PC-3 (cell line): ENCODE results near the gene AHCYL2. TPM values are rescaled to one million over a fixed set of nuclear protein-coding genes. Genes with fewer than 3 reads are reported as not detected.
"Not testable (repeated sequence)": the region's sequence is repeated elsewhere in the genome, so short reads cannot be mapped to it uniquely, and the experiment has no call there.

Source experiments
- ATAC-seq: fragments of 200-7000 bp; cut with Tn5 transposase; 2 replicates; pipeline ENCODE4 v1.9.1; 2020; ENCODE audit warnings: mild to moderate bottlenecking, moderate library complexity
- BruUV-seq: library from RNA; stranded (reverse); fragments of 400-500 nt; replicated peaks from 2 replicates; lab custom pipeline; 2021; lab: Mats Ljungman, UMichigan
- CTCF ChIA-PET: fragments of 300-600 bp; sonication (Branson Sonifier 250); formaldehyde crosslinking; loops from one replicate; lab custom pipeline; 2022; ENCODE audit warnings: antibody characterized with exemption; lab: Charles Lee
- POLR2A ChIA-PET: fragments of 300-600 bp; sonication (Branson Sonifier 250); formaldehyde crosslinking; loops from one replicate; lab custom pipeline; 2022; ENCODE audit warnings: antibody characterized with exemption; ENCODE audit not compliant: unreplicated experiment; lab: Charles Lee
- DNase-seq: peaks from one replicate; pipeline ENCODE4 v3.0.0-alpha.2; 2015
- H2AFZ ChIP-seq: fragments of 300-600 bp; sonication (generic); 2 replicates; pipeline ENCODE4 v1.6.0; 2016; ENCODE audit warnings: antibody characterized with exemption, low read length
- H3F3A ChIP-seq: fragments of 300-600 bp; sonication (generic); one replicate; pipeline ENCODE4 v1.6.0; 2017; ENCODE audit warnings: antibody characterized with exemption, low read length, control low read depth, mild to moderate bottlenecking; ENCODE audit not compliant: unreplicated experiment
- H3K27ac ChIP-seq: fragments of 300-600 bp; sonication (generic); 2 replicates; pipeline ENCODE4 v1.5.1; 2016; ENCODE audit warnings: mild to moderate bottlenecking, low read length
- H3K27me3 ChIP-seq: fragments of 300-600 bp; sonication (generic); 2 replicates; pipeline ENCODE4 v1.6.1; 2016; ENCODE audit warnings: low read length, mixed read lengths
- H3K36me3 ChIP-seq: fragments of 300-600 bp; sonication (generic); 2 replicates; pipeline ENCODE4 v1.6.1; 2016; ENCODE audit warnings: low read depth, mixed run types, low read length, mixed read lengths
- H3K4me1 ChIP-seq: fragments of 300-600 bp; sonication (generic); 2 replicates; pipeline ENCODE4 v1.5.1; 2016; ENCODE audit warnings: low read length; ENCODE audit not compliant: insufficient read depth
- H3K4me2 ChIP-seq: fragments of 300-600 bp; sonication (generic); 2 replicates; pipeline ENCODE4 v1.6.0; 2016; ENCODE audit warnings: low read length
- H3K4me3 ChIP-seq: fragments of 300-600 bp; sonication (generic); 2 replicates; pipeline ENCODE4 v1.5.1; 2016; ENCODE audit warnings: mild to moderate bottlenecking, low read length, mixed read lengths
- H3K79me2 ChIP-seq: fragments of 300-600 bp; sonication (generic); 2 replicates; pipeline ENCODE4 v1.6.1; 2017; ENCODE audit warnings: low read length, mixed read lengths
- H3K9ac ChIP-seq: fragments of 300-600 bp; sonication (generic); 2 replicates; pipeline ENCODE4 v1.6.0; 2016; ENCODE audit warnings: mild to moderate bottlenecking, low read length
- H3K9me2 ChIP-seq: fragments of 300-600 bp; sonication (generic); replicated peaks from 2 replicates; pipeline ENCODE4 v1.6.1; 2016; ENCODE audit warnings: mixed run types, low read length, mixed read lengths
- H3K9me3 ChIP-seq: fragments of 300-600 bp; sonication (generic); 2 replicates; pipeline ENCODE4 v1.6.1; 2016; ENCODE audit warnings: low read length, mixed read lengths
- H4K20me1 ChIP-seq: fragments of 300-600 bp; sonication (generic); 2 replicates; pipeline ENCODE4 v1.6.1; 2016; ENCODE audit warnings: low read length, mixed read lengths
- EZH2 ChIP-seq: fragments of 300-600 bp; sonication (generic); IDR thresholded peaks from one replicate; pipeline ENCODE4 v1.6.1; 2017; ENCODE audit warnings: antibody characterized with exemption, mild to moderate bottlenecking, low read length; ENCODE audit not compliant: unreplicated experiment
- EZH2phosphoT487 ChIP-seq: fragments of 300-600 bp; sonication (generic); IDR thresholded peaks from 2 replicates; pipeline ENCODE4 v1.6.1; 2018; ENCODE audit warnings: mild to moderate bottlenecking, antibody characterized with exemption, low read length, borderline replicate concordance
- intact Hi-C: fragments of 100-400 bp; cut with micrococcal nuclease; formaldehyde crosslinking; loops from 2 replicates; pipeline ENCODE4 v1.9.0; 2023
- total RNA-seq: library from RNA; depleted of rRNA; stranded (reverse); fragments of >200 nt; gene quantifications from 2 replicates; pipeline ENCODE4 v1.2.3, GENCODE V29; 2014
- TF ChIP-seq, protein P1 (sequence below): fragments of 300-600 bp; sonication (generic); conservative IDR thresholded peaks from 2 replicates; pipeline ENCODE4 v1.5.1; 2017; ENCODE audit warnings: antibody characterized with exemption, low read depth, mild to moderate bottlenecking, low read length

The AHCYL2 gene
- total RNA-seq, 1 experiment from 2014 or later = 9.2 TPM

DNA sequence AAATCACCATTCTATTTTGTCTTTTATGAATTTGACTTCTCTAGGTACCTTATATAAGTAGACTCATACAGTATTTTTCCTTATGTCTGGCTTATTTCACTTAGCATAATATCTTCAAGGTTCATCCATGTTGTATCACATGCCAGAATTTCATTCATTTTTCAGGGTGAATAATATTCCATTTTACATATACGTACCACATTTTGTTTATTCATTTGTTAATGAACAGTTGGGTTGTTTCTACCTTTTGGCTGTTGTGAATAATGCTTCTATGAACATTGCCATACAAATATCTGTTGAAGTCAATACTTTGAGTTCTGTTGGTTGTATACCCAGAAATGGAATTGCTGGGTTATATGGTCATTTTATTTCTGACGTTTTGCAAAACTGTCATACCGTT, 20.7 kb downstream of the AHCYL2 start:
- no peaks in the 10 kb centered on the region for H3K9me3 ChIP-seq
- H3K27me3 ChIP-seq = no peaks in the 10 kb centered on the region
- H3F3A ChIP-seq = no peaks in the 10 kb centered on the region
- H3K36me3 ChIP-seq = no peaks in the 10 kb centered on the region
- no peak overlapping the region for H2AFZ ChIP-seq
- intact Hi-C loops = no loop called here
- H3K9me2 ChIP-seq = no peaks in the 10 kb centered on the region
- ChIA-PET CTCF (no interaction called here), POLR2A (no interaction called here)
- H3K79me2 ChIP-seq = no peaks in the 10 kb centered on the region
- no peak for ATAC-seq
- H3K9ac ChIP-seq = no peak overlapping the region
- no peak for DNase-seq
- H3K4me3 ChIP-seq = no peak overlapping the region
- no peaks in the 10 kb centered on the region for H4K20me1 ChIP-seq
- H3K27ac ChIP-seq = no peak overlapping the region
- BruUV-seq = no TSS peak
- no peak overlapping the region for H3K4me2 ChIP-seq
- H3K4me1 ChIP-seq = no peaks in the 10 kb centered on the region
- TF ChIP-seq, protein P1, sequence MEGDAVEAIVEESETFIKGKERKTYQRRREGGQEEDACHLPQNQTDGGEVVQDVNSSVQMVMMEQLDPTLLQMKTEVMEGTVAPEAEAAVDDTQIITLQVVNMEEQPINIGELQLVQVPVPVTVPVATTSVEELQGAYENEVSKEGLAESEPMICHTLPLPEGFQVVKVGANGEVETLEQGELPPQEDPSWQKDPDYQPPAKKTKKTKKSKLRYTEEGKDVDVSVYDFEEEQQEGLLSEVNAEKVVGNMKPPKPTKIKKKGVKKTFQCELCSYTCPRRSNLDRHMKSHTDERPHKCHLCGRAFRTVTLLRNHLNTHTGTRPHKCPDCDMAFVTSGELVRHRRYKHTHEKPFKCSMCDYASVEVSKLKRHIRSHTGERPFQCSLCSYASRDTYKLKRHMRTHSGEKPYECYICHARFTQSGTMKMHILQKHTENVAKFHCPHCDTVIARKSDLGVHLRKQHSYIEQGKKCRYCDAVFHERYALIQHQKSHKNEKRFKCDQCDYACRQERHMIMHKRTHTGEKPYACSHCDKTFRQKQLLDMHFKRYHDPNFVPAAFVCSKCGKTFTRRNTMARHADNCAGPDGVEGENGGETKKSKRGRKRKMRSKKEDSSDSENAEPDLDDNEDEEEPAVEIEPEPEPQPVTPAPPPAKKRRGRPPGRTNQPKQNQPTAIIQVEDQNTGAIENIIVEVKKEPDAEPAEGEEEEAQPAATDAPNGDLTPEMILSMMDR = no peak
- TF ChIP-seq EZH2phosphoT487 (no peak), EZH2 (no peak)

DNA sequence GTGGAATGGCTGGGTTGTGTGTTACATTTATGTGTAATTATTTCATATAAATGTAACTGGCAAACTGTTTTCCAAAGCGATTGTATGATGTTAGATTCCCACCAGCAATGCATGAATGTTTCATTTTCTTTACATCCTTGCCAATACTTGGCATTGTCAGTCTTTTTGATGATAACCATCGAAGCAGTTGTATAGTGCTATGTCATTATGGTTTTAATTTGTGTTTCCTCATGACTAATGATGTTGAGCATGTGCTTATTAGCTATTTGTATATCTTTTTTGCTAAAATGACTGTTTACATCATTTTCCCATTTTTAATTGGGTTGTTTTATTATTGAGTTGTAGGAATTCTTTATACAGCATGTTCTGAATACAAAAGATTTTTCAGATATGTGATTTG, 22.3 kb downstream of the AHCYL2 start:
- TF ChIP-seq EZH2phosphoT487 (no peak), EZH2 (no peak)
- TF ChIP-seq, protein P1 = no peak
- Histone ChIP-seq H4K20me1 (no peaks in the 10 kb centered on the region), H3K27me3 (no peaks in the 10 kb centered on the region), H3K4me3 (no peak overlapping the region), H3K9me3 (no peaks in the 10 kb centered on the region), H3F3A (no peaks in the 10 kb centered on the region), H3K9ac (no peak overlapping the region), H3K27ac (no peak overlapping the region), H3K9me2 (no peaks in the 10 kb centered on the region), H3K4me2 (no peak overlapping the region), H2AFZ (no peak overlapping the region), H3K36me3 (no peaks in the 10 kb centered on the region), H3K79me2 (no peaks in the 10 kb centered on the region), H3K4me1 (no peaks in the 10 kb centered on the region)
- POLR2A ChIA-PET = no interaction called here
- intact Hi-C loops = no loop called here
- no peak for DNase-seq
- CTCF ChIA-PET = no interaction called here
- BruUV-seq = no TSS peak
- ATAC-seq = no peak

DNA sequence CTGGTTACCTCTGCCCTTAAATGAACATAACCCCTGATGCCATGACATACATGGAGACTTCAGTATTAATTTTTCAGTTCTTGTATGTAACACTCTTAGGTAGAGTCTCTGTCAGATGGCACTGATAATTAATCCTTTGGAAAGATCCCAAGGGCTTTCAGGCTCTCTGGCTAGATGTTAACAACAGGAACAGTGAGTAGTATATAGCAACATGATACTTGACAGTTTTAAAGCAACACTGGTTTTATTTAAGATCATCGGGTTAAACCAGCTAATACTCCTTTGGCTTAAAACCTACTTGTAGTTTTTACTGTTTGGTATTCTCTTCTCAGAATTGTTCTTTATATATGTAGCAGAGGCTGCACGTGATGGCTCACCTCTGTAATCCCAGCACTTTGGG, 27.3 kb downstream of the AHCYL2 start:
- Histone ChIP-seq H3K4me3 (no peak overlapping the region), H4K20me1 (no peaks in the 10 kb centered on the region), H3K36me3 (no peaks in the 10 kb centered on the region), H3K79me2 (no peaks in the 10 kb centered on the region), H3K4me2 (no peak overlapping the region), H3F3A (no peaks in the 10 kb centered on the region), H3K27ac (no peak overlapping the region), H3K9me3 (no peaks in the 10 kb centered on the region), H3K4me1 (no peaks in the 10 kb centered on the region), H3K9ac (no peak overlapping the region), H3K9me2 (no peaks in the 10 kb centered on the region), H3K27me3 (no peaks in the 10 kb centered on the region), H2AFZ (no peak overlapping the region)
- CTCF ChIA-PET = no interaction called here
- POLR2A ChIA-PET = no interaction called here
- no TSS peak for BruUV-seq
- TF ChIP-seq, protein P1 = no peak
- no peak for TF ChIP-seq EZH2
- DNase-seq (no peak), ATAC-seq (no peak)
- intact Hi-C loops = no loop called here

DNA sequence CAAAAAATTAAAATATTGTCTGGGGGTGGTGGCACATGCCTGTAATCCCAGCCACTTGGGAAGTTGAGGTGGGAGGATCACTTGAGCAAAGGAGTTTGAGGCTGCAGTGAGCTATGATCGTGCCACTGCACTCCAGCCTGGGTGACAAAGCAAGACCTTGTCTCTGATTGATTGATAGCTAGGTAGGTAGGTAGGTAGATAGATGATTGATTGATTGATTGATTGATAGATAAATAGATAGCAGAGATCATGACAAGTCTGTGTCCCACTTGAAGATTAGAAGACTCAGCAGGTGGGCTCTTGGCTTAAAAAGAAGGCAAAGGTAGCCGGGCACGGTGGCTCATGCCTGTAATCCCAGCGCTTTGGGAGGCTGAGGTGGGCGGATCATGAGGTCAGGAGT, 27.8 kb downstream of the AHCYL2 start:
- H2AFZ ChIP-seq, ATAC-seq, H3K27me3 ChIP-seq, H4K20me1 ChIP-seq, POLR2A ChIA-PET, H3K36me3 ChIP-seq, CTCF ChIA-PET, H3K27ac ChIP-seq, intact Hi-C loops, H3K9me2 ChIP-seq, H3F3A ChIP-seq, DNase-seq, H3K79me2 ChIP-seq, H3K4me2 ChIP-seq, H3K4me3 ChIP-seq, BruUV-seq, H3K9me3 ChIP-seq, H3K4me1 ChIP-seq, H3K9ac ChIP-seq: not testable (repeated sequence)
